Lung (tissue), 12 donors: ENCODE measurements around the gene GALNS. TPM values are rescaled to one million over a fixed set of nuclear protein-coding genes. Genes with fewer than 3 reads are reported as not detected.

ENCODE experiments used
- ATAC-seq: fragments of 200-7000 bp; cut with Tn5 transposase; one replicate; pipeline ENCODE4 v1.9.1; 2020; ENCODE audit warnings: moderate number of reproducible peaks; ENCODE audit not compliant: insufficient read depth, low FRiP score
- DNase-seq, 3 donors: peaks; one replicate each; pipeline ENCODE4 v3.0.0-alpha.2; 2013 to 2017
- H3K27ac ChIP-seq, 2 donors: one replicate each; pipeline ENCODE4 v1.5.1; 2013; ENCODE audit warnings: mild to moderate bottlenecking in 2 of 2, moderate library complexity in 2 of 2, control low read depth in 1 of 2, inconsistent platforms in 1 of 2, low read depth in 1 of 2, low read length in 1 of 2
- H3K27me3 ChIP-seq, 3 donors: one replicate each; pipeline ENCODE4 v1.5.1; 2013; ENCODE audit warnings: low read length in 2 of 3; ENCODE audit not compliant: control insufficient read depth in 3 of 3, insufficient read depth in 3 of 3
- H3K36me3 ChIP-seq, 4 donors: one replicate each; pipeline ENCODE4 v1.5.1; 2013; ENCODE audit warnings: low read length in 4 of 4, mild to moderate bottlenecking in 1 of 4, moderate library complexity in 1 of 4; ENCODE audit not compliant: control insufficient read depth in 4 of 4, insufficient read depth in 4 of 4
- H3K4me1 ChIP-seq, 5 donors: one replicate each; pipeline ENCODE4 v1.5.1; 2013; ENCODE audit warnings: low read length in 5 of 5, mild to moderate bottlenecking in 2 of 5, moderate library complexity in 1 of 5; ENCODE audit not compliant: control insufficient read depth in 5 of 5, insufficient read depth in 5 of 5
- H3K4me3 ChIP-seq: one replicate; pipeline ENCODE4 v1.5.1; 2013; ENCODE audit warnings: mild to moderate bottlenecking, control low read depth, moderate library complexity
- H3K9ac ChIP-seq, 2 donors: one replicate each; pipeline ENCODE4 v1.5.1; 2013; ENCODE audit warnings: low read length in 2 of 2, control low read depth in 1 of 2; ENCODE audit not compliant: insufficient read depth in 1 of 2
- H3K9me3 ChIP-seq, 4 donors: one replicate each; pipeline ENCODE4 v1.5.1; 2013; ENCODE audit warnings: low read length in 3 of 4, mild to moderate bottlenecking in 1 of 4, moderate library complexity in 1 of 4; ENCODE audit not compliant: control insufficient read depth in 4 of 4, insufficient read depth in 3 of 4
- CTCF ChIP-seq: IDR thresholded peaks from 2 replicates; pipeline ENCODE4 v1.5.1; 2012; ENCODE audit warnings: mild to moderate bottlenecking; ENCODE audit errors: control extremely low read depth, extremely low read depth
- WGBS, 2 donors: extraction: QIAGEN DNeasy Blood & Tissue Kit; methylation state at CpG; one replicate each; pipeline ENCODE4 v1.1.7; 2013; 5-methylcytosine and 5-hydroxymethylcytosine counted together
- polyA plus RNA-seq, 2 donors: library from polyadenylated mRNA; stranded (reverse); fragments of 200-250 nt; gene quantifications; one replicate each; pipeline ENCODE4 v1.2.1, GENCODE V29; 2013
- total RNA-seq, 2 donors: library from RNA; depleted of rRNA in 1 of 2; stranded (reverse); fragments of >200 nt in 1 of 2; gene quantifications; one replicate each; pipeline ENCODE4 v1.2.1, GENCODE V29; 2014 to 2021
- donor health status: control.
- donor health status: control.
- donor health status: Bipolar disorder and iron deficiency.
- donor health status: healthy.
- donor health status: DM: yes; HTN: yes; CAD: no.

Gene GALNS
- total and polyA plus RNA-seq, 4 donors = 21.4 to 61.9 (median 30.3) TPM

- ATAC-seq (peak; percentile 1), DNase-seq (no peak)
- no peak overlapping the region for H3K4me3 ChIP-seq
- no peaks in the 10 kb centered on the region for H3K9me3 ChIP-seq
- H3K36me3 ChIP-seq = peaks cover 0 to 42% (median 6%) of the 10 kb centered on the region in 4 donors
- no peaks in the 10 kb centered on the region for H3K27me3 ChIP-seq
- no peak overlapping the region for H3K27ac ChIP-seq
- H3K4me1 ChIP-seq = peaks cover 0 to 12% (median 2%) of the 10 kb centered on the region in 5 donors
- WGBS, 2 donors = 96% methylated on average over 24 of the region's 24 CpGs
- no peak for TF ChIP-seq CTCF
- no peak overlapping the region for H3K9ac ChIP-seq
These were observed 34.3 kb downstream of the GALNS start for GRCh38 chr16:88822281-88823040.

GRCh38 chr16:88821168-88821850 lies 35.4 kb downstream of the GALNS start:
- DNase-seq (no peak), ATAC-seq (no peak)
- no peak for TF ChIP-seq CTCF
- Histone ChIP-seq H3K27ac (no peak overlapping the region), H3K9ac (no peak overlapping the region), H3K4me3 (no peak overlapping the region), H3K36me3 (peaks cover 0 to 37% (median 6%) of the 10 kb centered on the region in 4 donors), H3K9me3 (no peaks in the 10 kb centered on the region), H3K4me1 (peaks cover 0 to 12% (median 2%) of the 10 kb centered on the region in 5 donors), H3K27me3 (no peaks in the 10 kb centered on the region)
- WGBS, 2 donors = 89 to 90% methylated on average over 21 to 22 of the region's 22 CpGs

- Histone ChIP-seq H3K9ac (no peak overlapping the region), H3K36me3 (peaks cover 0 to 33% (median 6%) of the 10 kb centered on the region in 4 donors)
These were observed 36.2 kb downstream of the GALNS start for GRCh38 chr16:88820385-88821025.

More at GRCh38 chr16:88820385-88821025, 36.2 kb downstream of the GALNS start:
- Histone ChIP-seq H3K27me3 (no peaks in the 10 kb centered on the region), H3K9me3 (no peaks in the 10 kb centered on the region), H3K4me3 (no peak overlapping the region), H3K4me1 (peaks cover 0 to 12% (median 2%) of the 10 kb centered on the region in 5 donors), H3K27ac (no peak overlapping the region)
- DNase-seq (peak in 1 of 3 donors; percentile 27), ATAC-seq (no peak)
- no peak for TF ChIP-seq CTCF
- 91 to 93% methylated on average over 19 to 20 of the region's 20 CpGs for WGBS, 2 donors
